ENCODE measurements around the gene FCHO2.
A peak's percentile ranks its signal among the peaks of the same experiment; 100 is the strongest.

Gene FCHO2

GRCh38 chr5:73028991-73029595 is 73.3 kb downstream of the FCHO2 start:
- no peak for DNase-seq (ENCODE audit: low spot score)

GRCh38 chr5:73030531-73030930 is 74.7 kb downstream of the FCHO2 start:
- DNase-seq (ENCODE audit: low spot score): no peak

GRCh38 chr5:73030995-73031394 is 75.2 kb downstream of the FCHO2 start:
- DNase-seq (ENCODE audit: low spot score): peak; percentile 60

DNA sequence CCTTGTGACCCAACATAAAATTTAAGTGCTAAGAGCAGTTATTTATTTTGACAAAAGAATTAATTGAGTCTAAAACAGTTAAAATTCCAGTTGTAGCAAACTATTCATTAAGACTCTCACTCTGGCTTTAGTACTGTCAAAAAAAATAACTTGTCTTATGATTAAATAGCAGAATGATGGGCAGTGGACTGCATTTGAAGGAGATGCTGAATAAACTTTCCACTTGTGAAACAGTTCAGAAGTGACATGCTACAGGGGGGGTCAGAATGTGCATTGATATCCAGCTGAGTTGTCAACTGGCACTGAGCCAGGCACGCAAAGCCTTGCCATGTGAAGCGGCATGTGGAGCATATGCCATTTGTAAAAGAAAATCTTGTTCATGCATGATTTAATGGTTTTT is 76.0 kb downstream of the FCHO2 start:
- no peak for DNase-seq (ENCODE audit: low spot score)

DNA sequence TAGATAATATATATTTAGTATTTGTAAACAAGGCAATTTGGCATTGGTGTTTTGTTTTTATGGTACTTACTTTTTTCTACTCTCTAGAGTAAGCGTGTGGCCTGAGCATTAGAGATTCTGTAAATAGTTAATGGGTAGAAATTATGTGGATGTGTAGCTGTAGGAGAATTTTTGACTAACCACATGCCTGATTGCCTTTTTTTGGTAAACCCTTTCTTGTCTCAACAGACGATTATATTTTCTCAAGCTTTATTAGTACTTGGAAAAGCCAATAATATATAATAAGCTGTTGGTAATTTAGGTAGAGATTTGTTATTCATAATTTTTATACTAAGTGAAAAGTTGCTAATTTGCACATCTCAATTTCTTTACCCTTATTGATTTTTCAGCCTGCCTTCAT is 76.8 kb downstream of the FCHO2 start:
- DNase-seq (ENCODE audit: low spot score): no peak

- no peak for DNase-seq (ENCODE audit: low spot score)
Measured at GRCh38 chr5:73037545-73037944, 81.7 kb downstream of the FCHO2 start.

DNA sequence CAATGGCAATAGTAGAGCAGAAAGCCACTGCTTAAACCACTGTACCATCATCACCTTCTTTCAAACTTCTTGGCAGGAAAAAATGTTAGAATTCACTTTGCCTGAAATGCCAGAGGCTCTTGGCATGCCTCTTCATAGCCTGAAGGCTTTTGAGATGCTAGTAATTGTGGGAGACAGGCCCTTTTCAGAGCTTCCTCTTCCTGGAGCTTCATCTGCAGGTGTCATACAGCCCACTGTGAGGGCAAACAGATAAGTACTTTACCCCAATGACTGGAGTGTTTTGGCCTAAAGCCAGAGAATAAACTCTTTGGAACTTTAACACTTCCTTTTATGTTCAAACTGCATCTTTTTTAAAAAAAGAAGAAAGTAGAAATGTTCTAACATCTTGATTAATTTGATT is 83.2 kb downstream of the FCHO2 start:
- DNase-seq (ENCODE audit: low spot score): no peak

GRCh38 chr5:73042993-73043392 is 87.2 kb downstream of the FCHO2 start:
- no peak for DNase-seq (ENCODE audit: low spot score)

- no peak for DNase-seq (ENCODE audit: low spot score)
Measured at GRCh38 chr5:73044546-73044945, 88.7 kb downstream of the FCHO2 start.

DNA sequence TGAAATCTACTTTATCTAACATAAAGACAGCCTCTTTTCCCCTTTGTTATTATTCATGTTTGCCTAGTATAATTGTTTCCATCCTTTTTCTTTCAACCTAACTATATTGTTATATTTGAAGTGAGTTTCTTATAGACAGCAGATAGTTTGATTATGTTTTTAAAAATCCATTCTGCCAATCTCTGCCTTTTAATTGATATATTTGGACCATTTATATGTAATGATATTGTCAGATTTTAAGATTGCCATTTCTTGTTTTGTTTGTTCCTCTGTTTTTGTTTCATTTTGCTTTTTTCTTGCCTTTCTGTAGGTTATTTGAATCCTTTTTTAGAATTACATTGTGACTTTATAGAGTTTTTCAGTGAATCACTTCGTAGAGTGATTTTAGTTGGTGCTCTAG is 89.8 kb downstream of the FCHO2 start:
- DNase-seq (ENCODE audit: low spot score): no peak

DNA sequence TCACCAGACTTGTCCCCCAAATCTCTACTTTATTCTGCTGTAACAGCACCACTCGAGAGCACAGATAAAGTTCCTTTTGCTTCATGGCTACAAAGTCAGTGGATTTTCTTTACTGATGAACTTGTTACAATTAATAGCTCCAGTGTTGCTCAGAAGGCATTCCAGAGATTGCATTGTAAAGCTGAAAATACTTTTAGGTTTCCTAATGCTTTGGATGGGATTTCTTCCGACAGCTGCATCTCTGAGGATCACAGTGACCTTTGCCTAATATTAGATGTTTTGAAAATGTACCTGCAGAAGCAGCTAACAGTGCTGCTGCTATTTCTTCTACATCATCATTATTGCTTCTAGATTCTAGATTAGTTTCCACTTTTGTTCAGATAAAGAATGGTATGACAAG is 105.8 kb downstream of the FCHO2 start:
- no peak for DNase-seq (ENCODE audit: low spot score)

DNA sequence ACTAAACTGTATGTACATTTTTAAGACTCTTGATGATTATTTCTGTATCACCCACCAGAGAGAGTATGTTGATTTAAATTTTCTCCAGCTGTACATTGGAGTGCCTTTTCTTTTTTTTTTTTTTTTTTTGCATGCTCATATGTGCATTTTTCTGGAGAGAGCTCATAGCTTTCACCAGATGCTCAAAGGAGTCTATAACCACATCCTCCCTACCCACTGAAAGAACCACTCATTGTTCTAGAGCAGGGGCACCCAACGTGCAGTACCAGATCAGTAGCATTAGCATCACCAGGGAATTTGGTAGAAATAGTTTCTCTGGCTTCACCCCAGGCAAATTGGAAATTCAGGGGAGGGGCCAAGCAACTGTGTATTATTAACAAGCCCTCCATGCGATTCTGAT is 110.6 kb downstream of the FCHO2 start:
- DNase-seq (ENCODE audit: low spot score): no peak

DNA sequence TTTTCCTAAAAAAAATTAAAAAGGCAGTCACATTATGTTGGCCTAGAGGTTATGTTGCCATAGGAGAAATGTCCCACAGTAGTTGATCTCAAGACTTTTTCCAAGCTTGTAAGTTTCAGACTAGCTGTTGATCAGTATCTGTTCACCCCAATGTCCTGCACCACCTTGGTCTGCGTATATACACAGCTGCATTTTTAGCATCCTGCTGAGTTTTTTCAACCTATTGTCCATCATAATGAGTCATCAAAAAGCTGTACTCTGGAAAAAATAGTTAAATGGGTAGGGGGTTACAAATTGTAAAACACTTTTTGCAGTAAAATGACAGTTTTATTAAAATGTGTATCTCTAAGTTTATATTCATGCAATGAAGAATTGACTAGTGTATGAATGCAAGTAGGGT is 111.4 kb downstream of the FCHO2 start:
- peak; percentile 34 for DNase-seq (ENCODE audit: low spot score)

GRCh38 chr5:73081093-73081492 is 125.3 kb downstream of the FCHO2 start:
- DNase-seq (ENCODE audit: low spot score): no peak

DNA sequence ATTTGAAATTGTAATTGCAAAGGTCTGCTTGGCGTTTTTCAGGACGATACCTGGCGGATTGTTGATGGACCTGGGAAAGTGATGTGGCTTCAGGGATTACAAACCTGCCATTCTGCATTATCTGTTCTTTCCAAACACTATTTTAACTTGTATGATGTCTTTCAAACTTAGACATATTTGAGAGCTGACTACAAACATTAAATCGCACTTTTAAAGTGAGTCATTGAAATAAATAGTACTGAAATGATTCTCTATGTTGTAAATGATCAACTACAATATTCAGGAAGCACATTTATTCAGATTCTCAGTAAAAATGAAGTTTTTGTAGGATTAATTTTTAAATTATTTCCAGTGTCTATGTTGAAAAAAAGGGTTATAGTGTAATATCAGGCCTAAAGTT is 132.2 kb downstream of the FCHO2 start:
- no peak for DNase-seq (ENCODE audit: low spot score)

GRCh38 chr5:73093943-73094342 is 138.1 kb downstream of the FCHO2 start:
- DNase-seq (ENCODE audit: low spot score): peak; percentile 44

- DNase-seq (ENCODE audit: low spot score): no peak
Measured at GRCh38 chr5:73094415-73094814, 138.6 kb downstream of the FCHO2 start.

DNA sequence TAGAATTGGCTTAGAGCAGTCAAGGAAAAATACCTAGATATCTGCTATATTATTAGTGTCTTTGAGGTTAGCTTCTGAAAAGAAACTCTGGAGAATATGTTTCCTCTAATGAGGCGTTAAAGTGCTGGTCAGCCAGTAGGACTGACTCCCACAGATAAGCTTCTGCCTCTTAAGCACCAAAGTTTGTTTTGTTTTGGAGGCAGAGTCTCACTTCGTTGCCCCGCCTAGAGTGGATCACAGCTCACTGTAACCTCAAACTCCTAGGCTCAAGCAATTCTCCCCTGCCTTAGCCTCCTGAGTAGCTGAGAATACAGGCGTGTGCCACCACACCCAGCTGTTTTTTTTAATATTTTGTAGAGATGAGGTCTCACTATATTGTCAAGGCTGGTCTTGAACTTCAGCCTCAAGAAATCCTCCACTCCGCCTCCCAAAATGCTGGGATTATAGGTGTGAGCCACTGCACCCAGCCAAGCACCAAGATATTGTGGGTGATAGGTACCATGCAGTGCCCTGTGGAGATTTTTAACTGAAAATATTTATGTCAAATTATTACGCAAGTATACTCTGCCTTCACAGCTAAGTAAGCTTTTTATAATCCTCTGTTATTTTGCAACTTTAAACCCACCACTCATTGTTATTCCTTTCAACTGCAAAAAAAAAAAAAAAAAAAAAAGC is 139.9 kb downstream of the FCHO2 start:
- no peak for DNase-seq (ENCODE audit: low spot score)

DNA sequence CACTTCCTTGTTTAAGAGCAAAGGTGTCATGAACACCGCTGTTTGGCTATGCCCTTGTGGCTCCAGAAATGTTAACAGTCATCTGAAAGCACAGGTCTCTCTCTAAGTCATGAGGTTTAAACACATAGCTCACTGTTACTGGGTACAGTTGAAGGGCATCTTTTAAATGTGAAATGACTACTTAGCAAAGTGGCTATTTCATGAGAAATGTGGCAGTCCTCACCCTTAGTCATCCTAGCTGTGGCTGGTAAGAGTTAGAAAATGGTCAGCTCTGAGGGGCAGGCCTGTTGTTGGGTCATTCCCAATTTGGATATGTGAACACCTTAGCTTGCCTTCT is 140.4 kb downstream of the FCHO2 start:
- DNase-seq (ENCODE audit: low spot score): no peak

DNA sequence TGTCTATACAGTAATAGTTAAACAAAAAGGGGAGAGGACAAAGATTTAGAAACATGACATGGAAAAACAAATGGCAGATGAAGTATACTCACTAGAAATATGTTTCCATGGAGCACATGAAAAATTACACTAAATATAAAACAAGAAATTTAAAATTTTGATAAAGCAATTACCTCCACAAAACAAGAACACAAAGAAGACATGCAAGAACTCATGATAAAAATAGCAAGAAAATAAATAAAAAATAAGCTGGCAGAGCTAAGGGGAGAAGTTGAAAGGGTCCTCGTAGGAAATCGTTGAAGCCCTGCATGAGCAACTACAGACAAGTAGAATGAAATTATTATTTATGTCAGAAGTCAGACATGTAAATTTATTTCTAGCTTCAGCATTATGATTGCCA is 141.9 kb downstream of the FCHO2 start:
- DNase-seq (ENCODE audit: low spot score): no peak

DNA sequence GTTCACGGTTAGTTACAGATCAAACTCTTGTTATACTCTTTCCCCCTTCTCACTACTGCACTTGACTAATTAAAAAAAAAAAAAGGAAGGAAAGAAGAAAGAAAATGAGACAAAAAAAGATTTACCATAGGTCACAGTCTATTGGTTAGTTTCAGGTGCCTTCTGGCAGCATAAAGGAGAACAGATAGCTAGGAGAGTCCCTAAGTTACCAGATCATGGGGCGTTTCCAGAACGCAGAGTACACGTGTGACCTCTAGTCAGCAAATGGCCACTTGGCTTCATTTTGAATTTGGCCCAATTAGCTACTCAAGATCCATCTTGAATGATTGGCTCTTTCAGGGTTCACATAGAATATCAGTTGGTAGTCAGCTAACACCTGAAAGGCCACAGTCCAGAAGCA is 144.3 kb downstream of the FCHO2 start:
- DNase-seq (ENCODE audit: low spot score): no peak

DNA sequence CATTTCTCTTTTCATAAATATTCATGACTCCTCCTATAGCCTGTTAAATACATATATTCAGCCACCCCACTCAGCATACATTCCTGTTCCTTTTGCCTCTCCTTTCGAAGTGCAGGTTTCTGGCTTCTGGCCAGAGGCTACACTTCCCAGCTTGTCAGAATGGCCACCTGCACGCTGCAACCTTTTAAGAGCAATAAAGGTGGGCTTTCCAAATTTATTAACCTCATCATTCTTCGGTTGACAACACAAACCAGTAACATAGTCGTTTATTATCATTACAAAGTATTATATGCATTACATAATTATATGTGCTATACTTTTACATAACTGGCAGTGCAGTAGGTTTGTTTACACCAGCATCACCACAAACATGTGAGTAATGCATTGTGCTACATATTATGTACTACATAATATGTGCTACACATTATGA is 148.0 kb downstream of the FCHO2 start:
- no peak for DNase-seq (ENCODE audit: low spot score)

DNA sequence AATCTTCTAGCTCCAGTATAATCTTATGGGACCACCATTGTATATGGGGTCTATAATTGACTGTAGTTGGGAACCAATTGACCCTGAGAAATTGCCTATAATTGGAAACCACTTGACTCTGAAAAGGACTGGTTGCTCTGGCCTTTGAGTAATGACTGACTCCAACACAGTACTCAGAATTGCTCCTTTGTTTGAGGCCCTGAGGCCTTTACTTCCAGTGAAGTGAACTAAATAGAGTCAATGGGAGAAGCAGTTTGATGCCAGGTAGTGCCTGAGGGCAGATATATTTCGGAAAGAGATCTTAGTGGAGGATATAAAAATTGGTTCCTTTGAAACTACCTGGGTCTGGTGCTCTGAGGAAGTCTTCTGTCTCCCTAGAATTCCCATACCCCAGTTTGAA is 148.5 kb downstream of the FCHO2 start:
- no peak for DNase-seq (ENCODE audit: low spot score)

- no peak for DNase-seq (ENCODE audit: low spot score)
Measured at GRCh38 chr5:73106335-73106734, 150.5 kb downstream of the FCHO2 start.
